Skeletal muscle tissue (tissue), 4 donors: ENCODE measurements around the gene PHRF1. TPM values are rescaled to one million over a fixed set of nuclear protein-coding genes. Genes with fewer than 3 reads are reported as not detected.
"Not testable (repeated sequence)": the region's sequence is repeated elsewhere in the genome, so short reads cannot be mapped to it uniquely, and the experiment has no call there.

Source experiments
- H3K27ac ChIP-seq: one replicate; pipeline ENCODE4 v1.7.0; 2013; ENCODE audit warnings: mild to moderate bottlenecking, low read depth, low read length, inconsistent platforms
- H3K27me3 ChIP-seq, 3 donors: one replicate each; pipeline ENCODE4 v1.7.0; 2013; ENCODE audit warnings: low read length in 3 of 3; ENCODE audit not compliant: control insufficient read depth in 3 of 3, insufficient read depth in 3 of 3
- H3K36me3 ChIP-seq, 3 donors: one replicate each; pipeline ENCODE4 v1.7.0; 2013; ENCODE audit warnings: low read length in 3 of 3; ENCODE audit not compliant: control insufficient read depth in 3 of 3, insufficient read depth in 3 of 3
- H3K4me1 ChIP-seq, 3 donors: one replicate each; pipeline ENCODE4 v1.7.0; 2013; ENCODE audit warnings: low read length in 3 of 3, mild to moderate bottlenecking in 3 of 3; ENCODE audit not compliant: control insufficient read depth in 3 of 3, insufficient read depth in 3 of 3
- H3K4me3 ChIP-seq, 3 donors: one replicate each; pipeline ENCODE4 v1.7.0; 2013; ENCODE audit warnings: low read length in 3 of 3
- H3K9ac ChIP-seq, 3 donors: one replicate each; pipeline ENCODE4 v1.7.0; 2013; ENCODE audit warnings: low read length in 3 of 3, mild to moderate bottlenecking in 3 of 3, moderate library complexity in 2 of 3, low read depth in 1 of 3
- H3K9me3 ChIP-seq, 3 donors: one replicate each; pipeline ENCODE4 v1.7.0; 2013; ENCODE audit warnings: low read length in 3 of 3; ENCODE audit not compliant: control insufficient read depth in 3 of 3
- total RNA-seq: library from RNA; depleted of rRNA; stranded (reverse); fragments of >200 nt; gene quantifications from one replicate; pipeline ENCODE4 v1.2.3, GENCODE V29; 2014
- donor health status: Osteomylitis.

The PHRF1 gene
- total RNA-seq, 1 donor from 2014 or later, result 21.9 TPM

GRCh38 chr11:574031-574570 lies 2.2 kb upstream of the PHRF1 start:
- H3K27ac ChIP-seq, H3K27me3 ChIP-seq, H3K36me3 ChIP-seq, H3K9ac ChIP-seq, H3K9me3 ChIP-seq, H3K4me3 ChIP-seq: not testable (repeated sequence)
- peaks cover 40 to 48% (median 43%) of the 10 kb centered on the region in 3 donors for H3K4me1 ChIP-seq

- H3K9ac ChIP-seq, result peak overlapping the region in 2 of 3 donors; percentile 73 to 83
- no peaks in the 10 kb centered on the region for H3K9me3 ChIP-seq
- peaks cover 0 to 3% (median 2%) of the 10 kb centered on the region in 3 donors for H3K36me3 ChIP-seq
- no peaks in the 10 kb centered on the region for H3K27me3 ChIP-seq
- peaks cover 42 to 50% (median 43%) of the 10 kb centered on the region in 3 donors for H3K4me1 ChIP-seq
- no peak overlapping the region for H3K27ac ChIP-seq
- peak overlapping the region; percentile 51 to 88 (median 80) for H3K4me3 ChIP-seq
Observed at GRCh38 chr11:574632-575312, 1.5 kb upstream of the PHRF1 start.

- Histone ChIP-seq H3K27me3 (no peaks in the 10 kb centered on the region), H3K4me3 (peak overlapping the region; percentile 51 to 88 (median 80)), H3K9ac (peak overlapping the region; percentile 61 to 83 (median 73)), H3K36me3 (peaks cover 0 to 3% (median 2%) of the 10 kb centered on the region in 3 donors), H3K27ac (no peak overlapping the region), H3K9me3 (no peaks in the 10 kb centered on the region), H3K4me1 (peaks cover 49 to 57% (median 49%) of the 10 kb centered on the region in 3 donors)
Observed at GRCh38 chr11:575313-575995, 816 bp upstream of the PHRF1 start.

- peak overlapping the region; percentile 87 to 97 (median 95) for H3K9ac ChIP-seq
- no peaks in the 10 kb centered on the region for H3K9me3 ChIP-seq
- H3K27me3 ChIP-seq, result no peaks in the 10 kb centered on the region
- H3K4me3 ChIP-seq, result peak overlapping the region; percentile 92 to 98 (median 94)
- peaks cover 52 to 65% (median 54%) of the 10 kb centered on the region in 3 donors for H3K4me1 ChIP-seq
- H3K27ac ChIP-seq, result peak overlapping the region; percentile 58
- H3K36me3 ChIP-seq, result peaks cover 4 to 7% (median 6%) of the 10 kb centered on the region in 3 donors
Observed at GRCh38 chr11:576811-577610, 741 bp downstream of the PHRF1 start.

GRCh38 chr11:577611-577894 lies 1.3 kb downstream of the PHRF1 start:
- Histone ChIP-seq H3K27me3 (no peaks in the 10 kb centered on the region), H3K36me3 (peaks cover 7 to 9% (median 8%) of the 10 kb centered on the region in 3 donors), H3K9me3 (no peaks in the 10 kb centered on the region), H3K9ac (peak overlapping the region; percentile 87 to 97 (median 95)), H3K4me1 (peaks cover 52 to 65% (median 54%) of the 10 kb centered on the region in 3 donors), H3K4me3 (peak overlapping the region; percentile 92 to 98 (median 94)), H3K27ac (no peak overlapping the region)

GRCh38 chr11:578276-579035 lies 2.2 kb downstream of the PHRF1 start:
- Histone ChIP-seq H3K4me1 (peaks cover 47 to 59% (median 51%) of the 10 kb centered on the region in 3 donors), H3K9me3 (no peaks in the 10 kb centered on the region), H3K9ac (peak overlapping the region; percentile 87 to 97 (median 95)), H3K27me3 (no peaks in the 10 kb centered on the region), H3K27ac (no peak overlapping the region), H3K36me3 (peaks cover 9 to 12% (median 10%) of the 10 kb centered on the region in 3 donors), H3K4me3 (peak overlapping the region; percentile 92 to 98 (median 94))

- no peaks in the 10 kb centered on the region for H3K27me3 ChIP-seq
- H3K4me1 ChIP-seq, result peaks cover 42 to 51% (median 44%) of the 10 kb centered on the region in 3 donors
- peak overlapping the region in 1 of 3 donors; percentile 6 for H3K4me3 ChIP-seq
- H3K27ac ChIP-seq, result no peak overlapping the region
- H3K9me3 ChIP-seq, result no peaks in the 10 kb centered on the region
- peaks cover 17 to 20% (median 19%) of the 10 kb centered on the region in 3 donors for H3K36me3 ChIP-seq
- H3K9ac ChIP-seq, result peak overlapping the region in 2 of 3 donors; percentile 45 to 47
Observed at GRCh38 chr11:579830-580601, 3.7 kb downstream of the PHRF1 start.

GRCh38 chr11:581342-581741 lies 5.1 kb downstream of the PHRF1 start:
- Histone ChIP-seq H3K9me3 (no peaks in the 10 kb centered on the region), H3K4me3 (no peak overlapping the region), H3K9ac (no peak overlapping the region), H3K27ac (no peak overlapping the region), H3K4me1 (peaks cover 39 to 45% (median 39%) of the 10 kb centered on the region in 3 donors), H3K36me3 (peaks cover 19 to 23% (median 20%) of the 10 kb centered on the region in 3 donors), H3K27me3 (no peaks in the 10 kb centered on the region)
